GF-D8 (cell line): ENCODE results near the gene NUDT17.

ENCODE experiments used
- DNase-seq: peaks from one replicate; lab custom pipeline; 2025; lab: John Stamatoyannopoulos, UW

NUDT17 gene

GRCh38 chr1:145891143-145891542 is 45.7 kb downstream of the NUDT17 start:
- no peak for DNase-seq

DNA sequence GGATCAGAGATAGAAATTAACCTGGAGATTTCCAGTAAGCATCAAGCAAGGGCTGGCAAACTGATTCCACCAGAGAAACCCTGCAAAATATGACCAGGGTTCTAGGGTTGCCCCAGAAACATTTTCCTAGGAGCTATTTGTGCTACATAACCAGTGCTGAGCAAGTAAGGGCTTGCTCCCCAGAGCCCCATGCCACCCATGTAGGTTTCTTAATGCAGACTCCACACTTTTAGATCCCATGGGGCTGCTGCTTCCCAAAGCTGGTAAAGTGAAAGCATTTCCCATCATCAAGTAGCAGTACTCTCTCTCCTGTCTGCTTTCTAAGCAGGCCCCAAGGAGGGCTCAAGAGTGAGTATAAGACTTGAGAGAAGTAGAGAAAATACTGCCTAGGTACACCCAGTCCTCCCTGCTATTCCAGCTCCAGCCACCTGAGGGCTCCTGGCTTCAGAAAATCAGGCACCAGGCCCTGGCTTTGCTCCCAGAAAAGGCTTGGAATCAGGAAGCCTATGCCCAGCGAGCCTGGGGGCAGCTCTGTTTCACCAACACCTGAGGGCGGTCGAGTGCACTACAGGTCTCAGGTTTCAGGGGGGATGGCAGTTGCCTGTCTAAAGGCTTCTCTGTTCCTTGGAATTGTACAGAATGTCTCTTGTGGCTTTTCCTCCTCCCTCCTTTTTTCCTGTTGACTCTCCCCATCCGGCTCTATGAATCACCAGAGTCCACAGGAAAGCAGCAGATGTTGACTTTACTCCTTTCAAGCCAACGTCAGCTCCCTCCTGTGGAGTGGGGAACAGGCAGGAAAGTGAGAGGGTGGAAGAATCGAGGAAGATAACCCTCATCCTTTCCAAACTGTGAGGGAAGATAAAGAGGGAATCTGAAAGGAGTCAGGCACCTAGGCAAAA is 46.4 kb downstream of the NUDT17 start:
- DNase-seq = peak; percentile 46

DNA sequence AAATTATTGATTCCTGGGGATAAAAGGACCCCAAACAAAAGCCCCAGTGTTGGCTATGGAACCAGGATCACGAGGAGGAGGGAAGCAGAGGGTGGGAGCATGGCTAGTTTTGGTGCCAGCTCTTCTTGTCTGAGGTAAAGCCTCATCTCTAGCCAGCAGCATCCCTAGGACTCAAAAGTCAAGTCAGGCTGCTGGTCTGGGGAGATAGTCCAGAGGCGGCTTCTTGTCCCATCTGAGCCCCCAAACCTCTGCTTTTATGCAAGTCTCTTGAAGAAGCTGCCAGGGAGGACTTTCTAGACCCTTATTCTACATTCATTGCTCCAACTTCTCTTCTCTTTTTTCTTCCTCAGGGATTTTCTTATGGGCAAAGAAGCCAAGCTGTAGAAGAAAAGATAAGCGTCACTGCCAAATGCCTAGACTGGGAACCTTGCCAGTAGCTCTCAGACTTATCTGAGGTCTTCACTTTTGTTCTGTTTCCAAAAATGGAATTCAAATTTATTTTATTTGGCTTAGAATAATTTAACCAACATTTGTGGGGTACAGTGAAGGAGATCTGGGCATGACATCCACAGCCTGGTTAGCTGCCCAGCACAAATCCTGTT is 47.2 kb downstream of the NUDT17 start:
- no peak for DNase-seq

DNA sequence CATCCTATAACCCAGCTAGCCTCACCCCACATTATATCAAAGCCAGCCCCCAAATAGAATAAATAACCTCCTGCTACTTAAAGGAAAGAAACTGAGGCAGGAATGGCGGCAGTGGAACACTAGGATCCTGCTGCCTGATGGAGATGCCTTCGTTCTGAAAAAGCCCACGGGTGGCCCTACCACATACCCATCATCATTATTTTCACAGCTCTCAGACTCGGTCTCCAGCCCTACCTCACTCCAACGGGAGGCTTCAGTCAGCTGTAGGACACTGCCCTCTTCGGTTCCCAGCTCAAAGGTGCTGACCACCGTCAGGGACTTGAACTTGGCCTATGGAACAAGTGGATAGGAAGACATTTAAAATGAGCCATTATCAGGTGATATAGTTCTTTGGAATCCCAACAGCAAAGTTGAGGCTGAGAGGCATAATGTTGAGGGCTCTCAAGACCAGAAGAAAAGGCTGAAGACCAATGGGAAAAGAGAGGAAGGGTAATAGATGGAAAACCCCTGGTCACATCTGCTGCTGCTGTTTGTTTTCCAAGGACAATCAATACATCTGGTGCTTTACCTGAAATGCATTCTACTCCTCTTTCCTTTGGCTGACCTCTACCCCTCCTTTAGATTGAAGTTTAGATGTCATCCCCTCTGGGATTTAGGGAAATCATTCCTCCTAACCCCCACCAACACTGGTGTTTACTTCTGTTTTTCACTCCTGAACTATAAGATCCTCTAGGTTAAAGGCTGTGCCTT is 48.1 kb downstream of the NUDT17 start:
- no peak for DNase-seq

- no peak for DNase-seq
These were observed 50.0 kb downstream of the NUDT17 start for GRCh38 chr1:145895471-145895870.

GRCh38 chr1:145897969-145898368 is 52.5 kb downstream of the NUDT17 start:
- DNase-seq = no peak
